Lower leg skin (tissue), 4 donors: Measurements from ENCODE around the gene LATS1. TPM values are rescaled to one million over a fixed set of nuclear protein-coding genes. Genes with fewer than 3 reads are reported as not detected.
A peak's percentile ranks its signal among the peaks of the same experiment; 100 is the strongest.

Source experiments
- DNase-seq, 2 donors: peaks; one replicate each; pipeline ENCODE4 v3.0.0-alpha.2; 2019; ENCODE audit warnings: low spot score in 2 of 2
- H3K4me3 ChIP-seq: fragments of 200-600 bp; sonication (generic); 2 replicates; pipeline ENCODE4 v1.5.1; 2017; ENCODE audit warnings: mild to moderate bottlenecking, low read depth; ENCODE audit not compliant: poor library complexity, severe bottlenecking
- CTCF ChIP-seq, 3 donors: fragments of 450-650 bp; IDR thresholded peaks; one replicate each; pipeline ENCODE4 v1.5.1; 2016; ENCODE audit warnings: antibody characterized with exemption in 3 of 3, mild to moderate bottlenecking in 3 of 3, moderate library complexity in 2 of 3
- POLR2A ChIP-seq, 2 donors: fragments of 450-650 bp; IDR thresholded peaks; one replicate each; pipeline ENCODE4 v1.6.1; 2016 to 2017; ENCODE audit warnings: antibody characterized with exemption in 2 of 2, mild to moderate bottlenecking in 1 of 2, moderate library complexity in 1 of 2
- WGBS, 2 donors: methylation state at CpG; one replicate each; pipeline ENCODE4 v1.1.5; 2018; 5-methylcytosine and 5-hydroxymethylcytosine counted together
- intact Hi-C: fragments of 100-400 bp; cut with DNase I; formaldehyde crosslinking; loops from one replicate; pipeline ENCODE4 v1.15.0; 2023; ENCODE audit warnings: low total_unique reads
- total RNA-seq, 4 donors: library from RNA; depleted of rRNA; stranded (reverse); fragments of >200 nt; gene quantifications; one replicate each; pipeline ENCODE4 v1.1.0, GENCODE V29; 2016

LATS1 gene
- total RNA-seq, 4 donors from 2014 or later: 17.6 to 27.9 (median 24.3) TPM

- TF ChIP-seq POLR2A (IDR thresholded peaks at IDR 0.05) (no peak), CTCF (IDR thresholded peaks at IDR 0.05) (no peak)
- no peak for DNase-seq
- H3K4me3 ChIP-seq: no peak overlapping the region
- WGBS, 2 donors: 92 to 96% methylated on average over 3 of the region's 3 CpGs
- intact Hi-C loops: no loop called here
Observed at GRCh38 chr6:149719531-149719930, 1.6 kb upstream of the LATS1 start.

- intact Hi-C loops: no loop called here
- 0% methylated on average over 9 of the region's 9 CpGs for WGBS, 2 donors
- DNase-seq: no peak
- H3K4me3 ChIP-seq: peak overlapping the region; percentile 95
- no peak for TF ChIP-seq CTCF (IDR thresholded peaks at IDR 0.05)
- TF ChIP-seq POLR2A (IDR thresholded peaks at IDR 0.05): no peak
Observed at GRCh38 chr6:149717255-149717587, 680 bp downstream of the LATS1 start.

GRCh38 chr6:149716181-149716963, 1.5 kb downstream of the LATS1 start:
- DNase-seq: no peak
- no peak overlapping the region for H3K4me3 ChIP-seq
- intact Hi-C loops: no loop called here
- TF ChIP-seq CTCF (IDR thresholded peaks at IDR 0.05): no peak
- TF ChIP-seq POLR2A (IDR thresholded peaks at IDR 0.05): no peak
- WGBS, 2 donors: 12% methylated on average over 8 of the region's 8 CpGs

- 94 to 96% methylated on average over 1 of the region's 1 CpG for WGBS, 2 donors
- intact Hi-C loops: no loop called here
- no peak for DNase-seq
- TF ChIP-seq CTCF (IDR thresholded peaks at IDR 0.05) (no peak), POLR2A (IDR thresholded peaks at IDR 0.05) (no peak)
- no peak overlapping the region for H3K4me3 ChIP-seq
Observed at GRCh38 chr6:149714442-149714841, 3.5 kb downstream of the LATS1 start.

- TF ChIP-seq CTCF (IDR thresholded peaks at IDR 0.05): no peak
- no peak for TF ChIP-seq POLR2A (IDR thresholded peaks at IDR 0.05)
- intact Hi-C loops: loop anchor here (2.0 kb wide), 1 partner anchor 47 kb away; no protein-coding TSS in a partner anchor
- 95 to 96% methylated on average over 5 of the region's 5 CpGs for WGBS, 2 donors
Observed at GRCh38 chr6:149711711-149712110, 6.2 kb downstream of the LATS1 start.

GRCh38 chr6:149701714-149702113, 16.2 kb downstream of the LATS1 start:
- no peak for TF ChIP-seq CTCF (IDR thresholded peaks at IDR 0.05)
- TF ChIP-seq POLR2A (IDR thresholded peaks at IDR 0.05): no peak
- WGBS, 2 donors: 67% methylated on average over 7 of the region's 7 CpGs
- intact Hi-C loops: no loop called here
- DNase-seq: no peak
- no peak overlapping the region for H3K4me3 ChIP-seq

More at GRCh38 chr6:149711711-149712110, 6.2 kb downstream of the LATS1 start:
- no peak for DNase-seq
- H3K4me3 ChIP-seq: no peak overlapping the region
